GM21825 (cell line): ENCODE results near the gene PLA2G6.
A peak's percentile ranks its signal among the peaks of the same experiment; 100 is the strongest.
"Not testable (repeated sequence)": the region's sequence is repeated elsewhere in the genome, so short reads cannot be mapped to it uniquely, and the experiment has no call there.

Experiments used
- ATAC-seq: cut with Tn5 transposase; IDR thresholded peaks from one replicate; pipeline ENCODE4 v1.9.1; 2021; ENCODE audit warnings: mild to moderate bottlenecking, moderate library complexity; ENCODE audit not compliant: unreplicated experiment

PLA2G6 gene

DNA sequence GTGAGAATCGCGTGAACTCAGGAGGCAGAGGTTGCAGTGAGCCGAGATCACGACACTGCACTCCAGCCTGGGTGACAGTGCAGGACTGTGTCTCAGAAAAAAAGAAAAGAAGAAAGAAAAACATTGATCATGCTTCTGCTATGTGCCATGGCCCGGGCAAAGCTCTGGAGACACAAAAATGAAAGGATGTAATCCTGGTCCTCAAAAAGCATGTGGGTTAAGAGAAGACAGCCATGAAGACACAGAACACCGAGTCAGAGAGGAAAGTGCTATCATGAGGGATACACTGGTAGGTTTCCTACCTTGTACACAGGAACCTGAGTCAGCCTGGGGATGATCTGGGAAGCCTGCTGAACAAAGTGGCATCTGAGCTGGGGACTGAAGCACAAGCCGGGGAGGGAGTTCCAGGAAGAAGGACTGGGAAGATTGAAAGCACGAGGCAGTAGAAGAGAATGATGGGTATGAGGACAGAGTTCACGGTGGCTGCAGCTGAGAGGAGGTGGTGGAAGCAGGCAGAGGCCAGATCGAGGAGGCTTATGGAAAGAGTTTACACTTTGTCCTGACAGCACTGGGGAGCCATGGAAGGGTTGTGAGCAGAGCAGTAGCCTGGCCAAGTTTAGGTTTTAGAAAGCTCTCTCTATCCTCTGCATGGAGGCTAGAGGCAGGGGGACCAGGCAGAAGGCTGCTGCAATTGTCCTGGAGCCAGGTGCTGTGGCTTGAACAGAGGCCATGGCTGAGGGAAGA lies 10.3 kb upstream of the PLA2G6 start:
- ATAC-seq = no peak

DNA sequence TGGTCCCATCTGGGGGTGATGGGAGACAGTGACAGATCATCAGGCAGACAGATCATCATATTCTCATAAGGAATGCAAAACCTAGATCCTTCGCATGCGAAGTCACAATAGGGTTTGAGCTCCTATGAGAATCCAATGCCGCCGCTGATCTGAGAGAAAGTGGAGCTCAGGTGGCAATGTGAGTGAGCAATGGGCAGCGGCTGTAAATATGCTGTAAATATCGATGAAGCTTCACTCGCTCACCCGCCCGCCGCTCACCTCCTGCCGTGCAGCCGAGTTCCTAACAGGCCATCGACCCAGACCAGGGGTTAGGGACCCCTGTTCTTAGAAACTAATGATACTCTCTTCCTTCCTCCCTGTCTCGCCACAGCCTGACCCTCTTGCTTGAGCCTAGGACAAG lies 9.4 kb upstream of the PLA2G6 start:
- no peak for ATAC-seq

DNA sequence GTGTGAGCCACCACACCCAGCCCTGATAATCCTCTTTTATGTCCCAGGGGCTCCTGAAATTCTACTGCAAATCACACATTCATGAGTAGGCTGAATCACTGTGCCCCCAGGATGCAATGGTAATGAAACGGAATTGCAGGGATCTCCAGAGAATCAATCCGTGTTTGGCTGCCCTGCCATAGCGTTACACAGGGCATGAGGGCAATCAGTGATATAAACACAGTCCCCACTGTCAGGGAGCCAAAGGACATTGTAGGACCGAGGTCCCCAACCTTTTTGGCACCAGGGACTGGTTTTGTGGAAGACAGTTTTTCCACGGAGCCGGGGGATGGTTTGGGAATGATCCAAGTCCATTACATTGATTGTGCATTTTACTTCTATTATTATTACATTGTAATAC lies 9.0 kb upstream of the PLA2G6 start:
- ATAC-seq = no peak

DNA sequence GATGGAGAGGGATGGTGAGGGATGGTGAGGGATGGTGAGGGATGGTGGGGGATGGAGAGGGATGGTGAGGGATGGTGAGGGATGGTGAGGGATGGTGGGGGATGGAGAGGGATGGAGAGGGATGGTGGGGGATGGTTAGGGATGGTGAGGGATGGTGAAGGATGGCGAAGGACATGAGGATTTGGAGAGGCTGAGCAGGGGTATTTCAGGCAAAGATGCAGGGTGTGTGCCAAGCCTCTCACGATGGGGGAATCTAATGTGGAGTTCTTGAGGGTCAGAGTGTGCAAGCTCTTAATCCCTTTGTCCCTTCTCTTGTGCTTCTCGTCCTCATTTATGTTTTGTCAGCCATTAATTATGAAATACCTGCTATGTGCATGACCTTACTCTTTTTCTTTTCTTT lies 7.5 kb upstream of the PLA2G6 start:
- no peak for ATAC-seq

DNA sequence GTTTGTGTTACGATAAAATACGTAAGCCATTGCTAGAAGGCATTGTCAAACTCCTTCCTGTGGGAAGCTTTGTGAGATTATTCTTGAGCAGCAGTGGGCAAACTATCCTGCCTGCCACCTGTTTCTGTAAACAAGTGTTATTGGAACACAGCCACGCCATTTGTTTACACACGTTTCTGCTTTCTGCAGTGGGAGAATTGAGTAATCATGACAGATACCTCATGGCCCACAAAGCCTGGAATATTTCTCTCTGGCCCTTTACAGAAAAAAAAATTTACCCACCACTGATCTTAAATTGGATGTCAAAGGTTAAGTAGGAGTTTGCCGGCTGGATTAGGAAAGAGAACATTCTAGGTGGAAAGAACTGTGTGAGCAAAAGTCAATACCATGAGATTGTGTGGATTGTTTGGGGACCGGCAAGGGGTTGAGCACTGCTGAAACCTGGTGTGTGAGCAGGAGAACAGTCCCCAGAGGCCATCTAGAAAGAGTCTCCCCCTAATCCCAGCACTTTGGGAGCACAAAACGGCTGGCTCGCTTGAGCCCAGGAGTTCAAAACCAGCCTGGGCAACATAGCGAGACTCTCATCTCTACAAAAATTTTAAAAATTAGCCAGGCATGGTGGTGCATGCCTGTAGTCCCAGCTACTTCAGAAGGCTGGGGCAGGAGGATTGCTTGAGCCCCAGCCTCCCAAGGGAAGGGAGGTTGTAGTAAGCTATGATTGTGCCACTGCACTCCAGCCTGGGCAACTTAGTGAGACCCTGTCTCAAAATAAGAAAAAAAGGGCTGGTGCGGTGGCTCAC lies 6.0 kb upstream of the PLA2G6 start:
- no peak for ATAC-seq

DNA sequence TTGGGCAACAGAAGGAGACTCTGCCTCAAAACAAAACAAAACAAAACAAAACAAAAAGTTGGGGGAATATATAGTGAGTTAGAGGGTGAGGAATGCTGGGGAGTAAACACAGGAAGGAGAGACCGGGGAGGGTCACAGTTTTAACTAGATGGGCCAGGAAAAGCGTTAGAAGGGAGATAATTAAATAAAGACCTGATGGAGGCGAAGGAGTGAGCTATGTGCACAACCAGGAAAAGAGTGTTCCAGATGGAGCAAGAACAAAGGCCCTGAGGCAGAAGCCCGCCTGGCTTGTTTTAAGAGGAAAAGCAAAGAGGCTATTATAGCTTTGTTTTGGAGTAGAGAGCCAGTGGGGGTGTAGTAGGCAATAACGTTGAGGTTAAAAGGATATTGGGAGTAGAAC lies 4.8 kb upstream of the PLA2G6 start:
- no peak for ATAC-seq

DNA sequence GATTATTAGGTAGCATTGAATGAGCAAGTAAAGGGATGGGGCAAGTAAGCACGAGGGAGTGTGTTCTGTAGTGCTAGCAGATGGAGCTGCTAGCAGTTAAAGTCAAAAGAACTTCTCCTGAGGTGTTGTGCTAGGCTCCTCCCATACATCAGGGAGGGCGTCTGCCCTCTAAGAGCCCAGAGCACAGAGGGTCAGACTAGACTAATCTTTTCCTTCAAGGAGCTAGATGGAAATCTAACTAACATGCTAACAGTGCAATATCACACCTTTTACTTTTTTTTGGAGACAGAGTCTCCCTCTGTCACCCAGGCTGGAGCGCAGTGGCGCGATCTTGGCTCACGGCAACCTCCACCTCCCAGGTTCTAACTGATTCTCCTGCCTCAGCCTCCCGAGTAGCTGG lies 3.2 kb upstream of the PLA2G6 start:
- ATAC-seq = no peak

DNA sequence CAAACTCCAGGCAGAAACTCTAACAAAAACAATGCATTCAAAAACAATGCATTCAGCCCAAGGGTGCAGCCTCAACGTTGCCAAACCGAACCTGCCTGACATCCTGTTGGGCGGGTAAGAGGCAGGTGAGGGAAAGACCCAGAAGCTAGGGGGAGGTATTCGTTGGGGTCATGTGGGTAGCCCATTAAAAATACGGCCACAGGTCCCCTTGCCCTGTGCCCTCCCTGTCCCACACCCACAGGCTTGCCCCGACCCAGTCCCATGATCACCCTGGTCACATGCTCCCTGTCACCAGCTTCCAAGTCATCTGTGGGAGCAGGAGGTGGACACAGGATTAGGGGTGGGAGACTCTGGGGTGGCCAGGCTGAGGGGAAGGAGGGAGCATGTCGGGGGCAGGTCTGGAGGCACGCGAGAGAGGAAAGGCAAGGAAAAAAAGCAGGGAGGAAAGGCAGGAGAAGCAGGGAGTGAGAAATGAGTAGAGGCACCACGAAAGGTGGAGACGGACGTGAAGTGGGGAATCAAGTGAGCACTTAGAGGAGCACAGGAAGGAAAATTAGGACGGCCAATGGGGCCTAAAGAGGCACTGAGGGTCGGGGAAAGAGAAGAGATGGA lies 683 bp downstream of the PLA2G6 start:
- peak; percentile 33 for ATAC-seq

DNA sequence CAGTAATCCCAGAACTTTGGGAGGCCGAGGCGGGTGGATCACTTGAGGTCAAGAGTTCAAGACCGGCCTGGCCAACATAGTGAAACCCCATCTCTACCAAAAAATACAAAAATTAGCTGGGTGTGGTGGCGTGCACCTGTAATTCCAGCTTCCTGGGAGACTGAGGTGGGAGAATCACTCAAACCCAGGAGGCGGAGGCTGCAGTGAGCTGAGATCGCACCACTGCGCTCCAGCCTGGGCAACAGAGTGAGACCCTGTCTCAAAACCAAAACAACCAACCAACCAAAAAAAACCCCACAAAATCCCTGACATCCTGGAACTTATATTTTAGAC lies 3.1 kb downstream of the PLA2G6 start:
- not testable (repeated sequence) for ATAC-seq

DNA sequence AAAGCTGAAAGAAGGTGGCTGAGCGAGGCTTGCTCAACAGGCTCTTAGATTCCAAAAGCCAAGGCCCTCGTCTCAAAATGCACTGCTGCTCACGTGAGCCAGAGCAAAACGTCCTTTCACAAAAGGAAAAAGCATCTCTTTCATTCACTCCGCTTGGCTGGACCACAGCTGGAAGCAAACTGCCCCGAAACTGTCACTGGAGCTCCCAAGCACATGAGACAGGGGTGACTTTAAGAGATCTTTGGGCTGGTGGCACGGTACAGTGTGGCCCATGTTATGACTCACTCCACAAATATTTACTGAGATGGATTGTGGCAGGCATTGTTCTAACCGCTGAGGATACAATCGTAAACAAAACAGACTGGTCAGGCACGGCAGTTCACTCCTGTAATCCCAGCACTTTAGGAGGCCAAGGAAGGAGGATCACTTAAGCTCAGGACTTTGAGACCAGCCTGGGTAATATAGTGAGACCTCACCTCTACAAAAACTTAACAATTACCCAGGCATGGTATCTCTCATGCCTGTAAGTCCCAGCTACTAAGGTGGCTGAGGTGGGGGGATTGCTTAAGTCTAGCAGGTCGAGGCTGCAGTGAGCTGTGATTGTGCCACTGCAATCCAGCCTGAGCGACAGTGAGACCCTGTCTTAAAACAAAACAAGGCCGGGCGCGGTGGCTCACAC lies 3.6 kb downstream of the PLA2G6 start:
- no peak for ATAC-seq

DNA sequence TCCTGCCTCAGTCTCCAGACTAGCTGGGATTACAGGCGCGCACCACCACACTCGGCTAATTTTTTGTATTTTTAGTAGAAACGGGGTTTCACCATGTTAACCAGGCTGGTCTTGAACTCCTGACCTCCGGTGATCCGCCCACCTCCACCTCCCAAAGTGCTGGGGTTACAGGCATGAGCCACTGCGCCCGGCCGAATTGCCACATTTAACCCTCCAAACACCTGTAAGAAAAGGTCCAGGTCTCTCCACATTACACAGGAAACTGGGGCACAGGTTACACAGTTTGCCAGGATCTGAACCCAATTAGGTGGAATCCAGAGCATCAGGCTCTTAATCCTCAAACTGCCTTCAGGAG lies 4.1 kb downstream of the PLA2G6 start:
- not testable (repeated sequence) for ATAC-seq

DNA sequence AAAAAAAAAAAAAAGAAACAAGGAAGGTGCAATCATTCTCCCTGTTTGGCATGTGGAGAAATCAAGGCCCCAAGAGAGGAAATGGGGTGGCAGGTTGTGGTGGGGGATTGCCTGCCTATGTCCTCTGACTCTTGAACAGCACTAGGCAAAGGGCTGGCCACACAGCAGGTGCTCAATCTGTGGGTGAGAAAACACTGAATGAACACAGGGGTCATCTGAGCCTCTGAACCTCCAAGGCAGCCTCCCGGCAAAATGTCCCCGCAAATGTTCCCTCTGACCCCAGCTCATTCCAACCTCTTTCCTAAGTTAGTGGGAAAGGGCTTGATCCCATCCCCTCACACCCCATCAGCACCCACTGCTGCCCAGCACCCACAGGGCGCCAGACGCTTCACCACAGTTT lies 4.6 kb downstream of the PLA2G6 start:
- no peak for ATAC-seq

DNA sequence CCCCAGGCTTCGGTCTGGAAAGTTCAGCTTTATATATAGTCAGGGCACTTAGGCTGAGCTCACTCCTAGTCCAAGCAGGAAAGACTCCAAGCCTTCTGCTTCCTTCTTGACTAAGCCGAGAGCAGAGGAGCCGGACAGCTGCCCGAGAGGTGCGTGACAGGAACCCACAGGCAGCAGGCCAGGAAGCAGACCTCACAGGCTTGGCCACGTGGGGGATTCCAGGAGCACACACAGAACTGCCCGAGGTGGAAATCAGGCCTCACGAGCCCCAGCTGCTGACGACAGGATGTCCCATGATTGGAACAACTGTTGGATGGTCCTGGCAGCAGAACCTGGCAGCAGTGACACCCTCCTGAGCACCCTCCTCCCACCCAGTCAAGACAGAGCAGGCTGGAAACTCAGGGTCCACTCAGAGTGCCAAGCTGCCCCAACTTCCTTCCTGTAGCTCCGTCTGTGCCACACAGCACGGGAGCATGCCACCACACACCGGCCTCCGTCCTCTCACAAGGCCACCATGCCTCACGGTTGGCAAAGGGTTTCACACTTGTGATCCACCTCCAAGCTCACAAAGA lies 5.4 kb downstream of the PLA2G6 start:
- ATAC-seq = no peak

DNA sequence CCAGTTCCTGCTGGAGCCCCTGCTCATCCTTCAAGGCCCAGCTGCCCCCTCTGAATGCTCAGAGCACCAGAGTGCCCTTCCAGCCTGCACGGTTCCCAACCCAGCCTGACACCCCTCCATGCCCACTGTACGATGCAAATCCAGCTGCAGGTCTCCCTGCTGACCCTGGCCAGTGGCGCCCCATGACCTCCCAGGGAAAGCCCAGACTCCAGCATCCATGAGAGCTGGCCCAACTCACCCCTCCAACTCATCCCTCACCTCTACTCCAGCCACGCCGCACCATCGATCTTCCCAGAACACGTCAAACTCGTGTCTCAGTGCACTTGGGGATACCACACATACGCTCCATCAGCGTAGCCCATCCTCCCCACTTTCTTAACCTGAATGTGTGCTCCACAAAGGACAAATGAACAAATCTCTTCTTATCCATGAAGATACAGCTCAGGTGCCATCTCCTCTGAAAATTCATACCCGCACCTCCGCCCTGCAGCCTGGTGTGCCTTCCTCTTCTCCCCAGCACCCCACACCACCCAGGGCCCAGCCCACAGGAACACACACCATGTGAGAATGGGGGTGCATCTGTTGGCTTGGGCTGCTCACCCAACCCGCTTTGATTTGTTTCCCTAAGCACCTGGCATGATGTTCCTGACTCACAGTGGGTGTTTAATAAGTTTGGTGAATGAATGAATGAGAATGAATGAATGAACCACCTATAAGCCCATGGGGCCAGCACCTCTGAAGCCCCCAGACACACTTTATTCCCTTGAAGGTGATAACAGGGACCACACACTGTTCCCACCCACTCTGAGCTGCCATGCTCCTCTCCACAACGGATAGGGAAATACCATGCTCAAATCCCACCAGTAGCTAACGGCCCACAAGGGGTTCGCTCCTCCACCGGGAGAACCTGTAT lies 6.2 kb downstream of the PLA2G6 start:
- ATAC-seq = no peak

DNA sequence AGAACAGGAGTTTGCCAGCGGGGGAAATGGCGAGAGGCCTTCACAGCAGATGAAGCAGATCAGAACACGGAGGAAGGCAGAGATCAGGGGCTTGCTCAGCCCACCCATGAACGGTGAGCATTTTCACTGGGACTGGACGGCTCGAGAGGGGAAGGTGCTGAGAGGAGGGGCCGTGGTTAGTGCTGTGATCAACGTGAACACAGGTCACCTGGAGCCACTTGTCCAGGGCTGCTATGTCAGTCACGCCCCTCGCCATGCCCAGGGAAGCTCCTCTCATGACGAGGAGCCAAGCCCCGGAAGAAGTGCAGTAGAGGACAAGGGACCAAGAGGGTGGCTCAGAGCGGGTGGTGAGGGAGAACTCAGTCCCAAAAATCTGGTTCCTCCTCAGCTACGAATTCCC lies 7.0 kb downstream of the PLA2G6 start:
- no peak for ATAC-seq

DNA sequence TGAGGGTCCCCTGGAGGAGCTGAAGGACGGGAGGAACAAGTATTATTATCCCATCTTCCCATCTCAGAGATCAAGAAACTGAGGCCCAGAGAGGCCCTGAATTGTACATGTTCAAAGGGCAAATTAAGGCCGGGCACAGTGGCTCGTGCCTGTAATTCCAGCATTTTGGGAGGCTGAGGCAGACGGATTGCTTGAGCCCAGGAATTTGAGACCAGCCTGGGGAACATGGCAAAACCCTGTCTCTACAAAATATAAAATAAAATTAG lies 8.1 kb downstream of the PLA2G6 start:
- ATAC-seq = no peak

DNA sequence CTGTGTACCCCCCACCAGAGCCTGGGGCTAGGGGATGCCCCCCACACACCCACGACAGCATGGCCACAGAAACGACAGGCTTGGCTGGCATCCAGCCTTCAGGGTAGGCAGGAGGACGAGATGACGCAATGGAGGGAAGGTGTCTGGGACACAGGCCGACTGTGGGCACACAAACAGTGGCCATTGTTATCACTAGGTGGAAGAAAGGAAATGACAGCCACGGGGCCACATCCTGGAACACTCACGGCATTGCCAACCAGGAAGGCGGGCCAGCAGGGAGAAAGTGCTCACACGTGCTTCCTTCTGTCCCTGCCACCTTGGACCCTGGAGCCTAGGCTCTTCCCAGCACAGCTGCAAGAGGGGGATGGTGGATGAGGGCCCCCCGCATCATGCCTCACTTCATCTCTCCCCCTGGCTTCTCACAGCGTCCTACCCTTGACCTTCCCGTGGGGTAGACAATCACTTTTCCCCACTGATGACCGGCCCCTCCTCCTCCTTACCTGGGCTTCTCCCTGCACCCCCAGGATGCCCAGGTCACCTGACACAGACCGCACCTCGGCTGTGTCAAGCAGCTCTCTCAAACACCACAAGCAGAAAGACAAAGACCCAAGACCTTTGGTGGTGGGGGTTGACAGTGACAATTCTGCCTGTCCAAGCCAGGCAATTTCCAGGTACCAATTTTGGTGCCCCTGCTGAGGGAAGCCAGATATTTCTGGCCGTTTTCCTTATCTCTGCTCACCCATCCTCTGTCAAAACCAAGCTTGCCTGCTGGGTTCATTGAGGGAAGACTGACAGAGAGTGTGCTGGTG lies 8.6 kb downstream of the PLA2G6 start:
- ATAC-seq = no peak

DNA sequence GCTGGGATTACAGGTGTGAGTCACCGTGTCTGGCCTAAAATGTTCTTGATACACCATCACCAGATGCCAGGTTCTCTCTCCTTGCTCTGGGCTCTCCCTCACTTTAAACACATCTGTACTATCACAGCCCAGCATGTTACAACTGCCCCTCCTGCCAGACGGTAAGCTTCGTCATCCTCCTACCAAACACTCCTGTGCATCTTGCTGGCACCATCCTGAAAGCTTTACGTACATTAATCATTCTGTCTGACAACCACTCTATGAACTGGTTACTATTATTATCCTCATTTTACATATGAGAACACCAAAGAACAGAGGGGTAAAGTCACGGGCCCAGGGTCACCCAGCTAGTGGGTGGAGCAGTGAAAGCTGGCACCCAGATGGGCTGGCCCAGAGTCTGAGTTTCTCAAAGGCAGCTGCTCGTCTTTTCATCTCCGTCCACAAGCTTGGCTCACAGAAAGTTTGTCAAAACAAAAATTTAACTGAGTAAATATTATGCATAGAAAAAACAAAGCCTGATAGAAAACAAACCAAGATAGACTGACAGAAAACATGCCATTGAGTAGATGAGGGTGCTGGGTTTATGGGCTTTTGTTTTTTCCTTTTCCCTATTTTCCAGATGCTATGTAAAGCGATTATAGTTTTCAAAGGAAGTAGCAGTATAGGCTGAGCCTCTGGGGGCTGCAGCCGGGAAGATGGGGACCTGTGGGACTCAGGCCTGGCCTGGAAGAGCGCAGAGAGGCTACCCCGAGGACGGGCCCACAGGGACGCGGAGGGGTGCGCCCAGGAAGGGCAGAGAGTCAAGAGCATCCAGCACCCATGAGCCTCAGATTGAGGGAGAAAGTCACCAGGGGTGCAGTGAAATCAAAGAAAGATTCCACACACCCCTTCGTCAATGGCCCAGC lies 9.5 kb downstream of the PLA2G6 start:
- no peak for ATAC-seq

DNA sequence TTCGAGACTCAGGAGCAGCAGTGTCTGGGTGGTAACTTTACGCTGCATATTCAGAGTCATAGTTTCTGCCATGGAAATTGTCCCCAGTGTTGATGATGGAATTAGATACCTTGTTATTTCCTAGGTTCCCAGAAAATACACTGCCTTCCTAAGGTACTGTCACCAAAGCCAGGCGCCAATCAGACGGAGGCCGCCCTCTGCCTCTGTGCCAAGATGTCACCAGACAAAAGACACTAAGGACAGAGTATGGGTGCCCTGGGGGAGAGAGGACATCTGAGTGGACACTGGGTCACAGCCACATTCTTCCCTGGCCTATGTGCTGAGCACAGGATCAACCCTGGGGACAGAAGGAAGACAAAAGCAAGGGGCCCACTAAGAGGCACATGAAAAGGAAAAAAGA lies 11.2 kb downstream of the PLA2G6 start:
- no peak for ATAC-seq
